ENCODE data around the gene GAS7. TPM values are rescaled to one million over a fixed set of nuclear protein-coding genes. Genes with fewer than 3 reads are reported as not detected.

GAS7 gene
- total and polyA plus RNA-seq, 9 of the 15 experiments (the other 6 are each of a cell fraction or from before 2014, with no cell fraction given) = 0.11 to 0.33 TPM; not detected in 7

DNA sequence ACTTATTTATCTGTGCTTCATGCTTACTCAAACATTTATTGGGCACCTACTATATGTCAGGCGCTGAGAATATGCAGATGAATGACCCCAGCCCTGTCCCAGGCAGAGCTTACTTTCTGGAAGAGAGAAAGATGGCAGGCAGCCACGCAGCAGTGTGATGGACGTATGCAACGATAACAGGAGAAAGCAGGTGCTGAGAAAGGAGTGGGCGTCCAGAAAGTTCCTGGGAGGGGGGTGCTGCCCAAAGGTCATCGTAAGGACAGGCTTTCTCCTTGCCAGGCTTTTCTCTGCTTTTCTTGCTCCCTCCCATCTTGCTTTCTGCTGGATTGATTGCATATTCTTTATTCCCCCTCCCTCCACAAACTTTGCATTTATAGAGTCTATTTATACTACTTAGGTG, 124.5 kb downstream of the GAS7 start:
- POLR2A ChIA-PET = no interaction called here
- Histone ChIP-seq H3K27me3 (ENCODE audit: control insufficient read depth in 2 of 2, insufficient read depth in 2 of 2, low read length in 2 of 2) (no peaks in the 10 kb centered on the region), H3K27ac (ENCODE audit: extremely low read depth, low read depth, low read length) (no peak overlapping the region), H3K9me3 (replicated peaks; ENCODE audit: control insufficient read depth, insufficient read depth, low read depth, low read length) (no peaks in the 10 kb centered on the region), H3K36me3 (ENCODE audit: control insufficient read depth, insufficient read depth, low read length) (no peaks in the 10 kb centered on the region), H3K4me1 (replicated peaks in 1 of 2; ENCODE audit: control insufficient read depth in 2 of 2, insufficient read depth in 2 of 2, low read length in 2 of 2) (no peaks in the 10 kb centered on the region), H4K20me1 (replicated peaks; ENCODE audit: control insufficient read depth, insufficient read depth, low read length) (no peaks in the 10 kb centered on the region), H3K79me2 (ENCODE audit: control insufficient read depth, insufficient read depth, low read length) (no peaks in the 10 kb centered on the region), H3K4me3 (no peak overlapping the region), H3K9ac (ENCODE audit: insufficient read depth in 1 of 2, low read depth in 2 of 2, low read length in 2 of 2) (no peak overlapping the region), H3K4me2 (ENCODE audit: insufficient read depth, low read length) (no peak overlapping the region), H2AFZ (ENCODE audit: low read depth, low read length) (no peak overlapping the region), H3K9me1 (ENCODE audit: control insufficient read depth, insufficient read depth, low read length) (no peaks in the 10 kb centered on the region)
- no TSS peak for BruUV-seq (replicated peaks)
- no peak for DNase-seq (ENCODE audit: extremely low read depth in 1 of 4, low spot score in 3 of 4)
- in situ Hi-C loops (cut with MboI) = no loop called here
- WGBS (ENCODE audit: insufficient coverage, low coverage, missing lambda C conversion rate) = 0% methylated on average over 3 of the region's 6 CpGs
- intact Hi-C loops (cut with micrococcal nuclease) = no loop called here
- FAIRE-seq = no peak
- ATAC-seq = no peak
- CTCF ChIA-PET (ENCODE audit: low intra/inter-chr PET ratio) = no interaction called here
- TF ChIP-seq ZNF3 (CRISPR knock-in tag; IDR thresholded peaks at IDR 0.05) = no peak
- no peak for TF ChIP-seq XRCC4 (IDR thresholded peaks at IDR 0.05; ENCODE audit: extremely low read depth, insufficient read depth, insufficient read length)
- no peak for TF ChIP-seq CBX8 (IDR thresholded peaks at IDR 0.05; ENCODE audit: borderline replicate concordance, extremely low read depth, low read depth, low read length, poor library complexity, severe bottlenecking)
- no peak for TF ChIP-seq TAF15 (IDR thresholded peaks at IDR 0.05; ENCODE audit: low read depth, low read length)
- no peak for TF ChIP-seq MLX (CRISPR knock-in tag; conservative IDR thresholded peaks at IDR 0.05)
- TF ChIP-seq PYGO2 (tag; IDR thresholded peaks at IDR 0.05) = no peak
- TF ChIP-seq MBD2 (IDR thresholded peaks at IDR 0.05; ENCODE audit: borderline replicate concordance, low read depth) = no peak
- no peak for TF ChIP-seq CREB3 (tag; conservative IDR thresholded peaks at IDR 0.05; ENCODE audit: low read depth)
- no peak for TF ChIP-seq RUNX1 (IDR thresholded peaks at IDR 0.05; ENCODE audit: low read depth)
- TF ChIP-seq TAF9B (IDR thresholded peaks at IDR 0.05; ENCODE audit: partially characterized antibody) = no peak
- no peak for TF ChIP-seq RBM22 (IDR thresholded peaks at IDR 0.05; ENCODE audit: low read depth, low read length, poor library complexity, severe bottlenecking)
- no peak for TF ChIP-seq HOXB6 (CRISPR knock-in tag; IDR thresholded peaks at IDR 0.05; ENCODE audit: borderline replicate concordance)
- no peak for TF ChIP-seq CEBPB (tag; IDR thresholded peaks at IDR 0.05)
- TF ChIP-seq NCOA1 (IDR thresholded peaks at IDR 0.05; ENCODE audit: low read depth) = no peak
- TF ChIP-seq SNRNP70 (optimal IDR thresholded peaks at IDR 0.05; ENCODE audit: low read depth, low read length) = no peak
- no peak for TF ChIP-seq KAT2B (IDR thresholded peaks at IDR 0.05; ENCODE audit: low read depth, low read length)
- no peak for TF ChIP-seq CBX1 (IDR thresholded peaks at IDR 0.05; ENCODE audit: low read depth)
